GM19455 (cell line): Measurements from ENCODE around the gene CD99L2.

ENCODE experiments used
- ATAC-seq: cut with Tn5 transposase; IDR thresholded peaks from one replicate; pipeline ENCODE4 v1.9.1; 2021; ENCODE audit not compliant: unreplicated experiment

The CD99L2 gene

DNA sequence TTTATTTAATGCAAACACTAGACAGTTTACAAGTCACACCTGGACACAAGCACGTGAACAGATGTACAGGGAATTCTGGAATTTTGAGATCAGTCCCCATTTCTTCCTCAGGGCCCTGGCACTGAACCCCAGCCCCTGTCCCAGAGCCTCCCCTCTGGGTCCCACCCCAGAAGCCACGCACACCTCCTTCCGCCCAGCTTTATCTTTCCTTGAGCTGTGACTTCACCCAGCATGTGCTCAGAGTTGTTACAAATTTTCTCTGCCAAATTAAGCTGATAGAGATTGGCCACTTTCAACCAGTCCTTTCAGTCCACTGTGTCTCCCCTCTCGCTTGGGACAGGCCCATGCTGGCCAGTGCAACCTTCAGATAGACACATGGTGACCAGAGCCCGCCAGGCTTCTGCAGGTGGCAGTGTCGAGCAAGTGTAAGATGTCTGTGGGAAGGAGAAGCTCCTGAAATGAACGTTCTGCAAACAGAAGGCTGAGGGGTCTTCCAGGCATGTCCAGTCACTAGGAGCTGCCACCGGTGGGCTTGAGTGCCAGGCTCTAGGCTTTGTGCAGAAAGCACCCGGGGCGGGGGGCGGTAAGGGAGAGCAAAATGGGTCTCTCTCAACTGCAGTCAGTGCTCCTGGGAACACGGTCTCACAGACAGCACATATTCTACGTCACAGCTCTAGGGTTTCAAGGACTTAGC, 132.0 kb downstream of the CD99L2 start:
- no peak for ATAC-seq

DNA sequence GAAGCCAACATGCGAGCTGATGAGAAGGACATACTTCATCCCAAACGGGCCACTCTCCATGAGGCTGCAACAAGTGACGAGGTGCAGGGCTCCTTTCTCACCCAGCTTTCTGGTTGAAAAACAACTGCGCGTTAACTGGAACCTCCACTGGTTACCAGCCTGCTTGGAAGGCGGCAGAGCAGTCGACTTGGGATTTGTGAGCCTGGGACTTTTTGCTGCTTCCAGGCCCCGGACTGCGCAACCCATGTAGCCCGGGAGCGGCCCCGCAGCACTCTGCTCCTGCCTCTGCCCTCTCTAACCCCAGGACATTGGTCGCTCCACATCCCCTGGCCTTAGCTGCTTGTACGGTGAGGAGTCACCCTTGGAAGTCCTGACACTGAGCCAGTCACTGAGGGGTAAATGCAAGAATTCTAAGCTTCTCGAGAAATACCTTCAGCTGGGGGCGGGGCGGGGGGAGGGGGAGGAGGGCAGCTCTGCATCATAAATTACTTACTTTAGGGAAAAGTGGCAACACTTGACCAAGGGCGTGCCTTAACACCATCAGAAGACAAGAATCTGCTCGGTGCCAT, 132.6 kb downstream of the CD99L2 start:
- no peak for ATAC-seq

DNA sequence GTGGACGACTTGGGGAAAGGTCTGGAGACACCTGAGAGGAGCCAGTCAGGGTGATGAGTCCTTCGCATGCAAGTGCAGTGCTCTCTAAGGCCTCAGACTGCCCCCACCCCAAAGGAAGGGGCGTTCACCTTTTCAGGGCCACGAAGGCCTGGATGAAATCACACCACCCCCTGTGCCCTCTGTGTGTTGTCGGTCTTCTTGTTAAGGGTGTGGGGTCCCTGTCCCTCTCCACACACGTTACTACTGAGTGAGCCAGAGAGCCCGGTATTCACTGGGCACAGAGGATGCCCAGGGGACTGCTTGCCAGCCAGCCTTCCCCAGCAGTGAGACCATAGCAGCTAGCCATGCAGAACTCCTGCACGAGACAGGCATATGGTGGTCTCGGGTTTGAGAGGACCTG, 133.2 kb downstream of the CD99L2 start:
- no peak for ATAC-seq

GRCh38 chrX:150763810-150764209, 134.7 kb downstream of the CD99L2 start:
- no peak for ATAC-seq

DNA sequence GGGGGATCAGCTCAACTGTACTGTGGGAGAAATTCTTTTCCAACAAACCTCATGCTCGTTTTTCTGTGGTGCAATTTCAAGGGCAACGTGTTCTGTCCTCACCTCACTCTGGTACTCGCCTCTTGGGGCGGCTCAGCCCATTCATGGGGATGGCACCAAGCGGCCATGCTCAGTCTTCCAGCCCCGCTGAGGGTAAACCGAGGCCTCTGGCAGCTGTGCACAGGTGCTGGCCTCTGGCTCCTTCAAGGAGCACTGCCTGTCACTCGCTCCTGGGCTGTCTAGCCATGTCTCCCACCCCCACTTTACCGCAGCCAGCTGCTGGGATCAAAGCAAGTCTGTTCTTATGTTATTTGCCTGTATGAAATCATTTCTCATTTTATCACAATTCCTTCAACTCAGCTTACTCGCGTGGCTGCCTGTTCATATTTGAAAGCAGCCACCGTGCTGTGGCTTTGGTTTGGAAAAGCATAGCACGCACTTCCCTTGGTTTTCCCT, 135.1 kb downstream of the CD99L2 start:
- ATAC-seq: no peak

DNA sequence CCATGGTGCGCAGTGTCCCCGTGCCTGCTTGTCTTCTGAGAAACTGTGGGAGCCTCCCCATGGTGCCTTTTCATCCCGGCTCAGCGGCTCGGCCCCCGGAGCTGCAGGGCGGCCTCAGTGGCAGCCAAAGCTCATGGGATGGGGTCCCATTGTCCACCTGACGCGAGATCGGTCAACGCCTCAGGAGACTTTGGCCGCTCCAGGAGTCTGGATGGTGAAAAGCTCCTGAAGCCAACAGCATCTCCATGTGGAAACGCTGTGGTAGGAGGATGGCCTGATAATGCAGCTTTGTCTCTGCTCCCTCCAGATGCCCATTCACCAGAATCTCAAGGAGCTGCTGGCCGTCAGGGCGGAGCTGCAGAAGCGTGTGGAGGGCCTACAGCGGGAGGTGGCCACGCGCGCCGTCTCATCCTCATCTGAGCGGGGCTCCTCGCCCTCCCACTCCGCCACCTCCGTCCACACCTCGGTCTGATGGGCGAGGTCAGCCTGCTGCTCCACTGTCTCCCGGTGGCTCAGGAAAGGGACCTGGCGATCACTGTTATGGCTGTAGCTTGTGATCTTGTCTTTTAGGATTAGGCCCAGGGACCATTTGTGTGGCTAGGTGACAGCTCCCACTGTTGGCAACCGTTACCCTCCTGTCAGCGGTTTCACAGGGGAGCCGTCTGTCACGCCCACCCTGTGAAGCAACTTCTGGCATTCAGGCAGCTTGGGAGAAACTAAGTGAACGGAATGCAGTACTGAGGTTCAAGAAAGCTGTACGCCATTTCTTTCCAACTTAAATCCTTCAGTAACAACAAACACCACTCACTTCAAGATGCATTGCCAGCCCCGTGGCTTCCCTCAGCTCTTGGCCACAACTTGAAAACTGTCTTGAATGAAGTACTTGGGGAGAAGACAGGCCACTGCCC, 136.0 kb downstream of the CD99L2 start:
- ATAC-seq: no peak

- ATAC-seq: no peak
Observed at GRCh38 chrX:150761819-150762216, 136.7 kb downstream of the CD99L2 start.

DNA sequence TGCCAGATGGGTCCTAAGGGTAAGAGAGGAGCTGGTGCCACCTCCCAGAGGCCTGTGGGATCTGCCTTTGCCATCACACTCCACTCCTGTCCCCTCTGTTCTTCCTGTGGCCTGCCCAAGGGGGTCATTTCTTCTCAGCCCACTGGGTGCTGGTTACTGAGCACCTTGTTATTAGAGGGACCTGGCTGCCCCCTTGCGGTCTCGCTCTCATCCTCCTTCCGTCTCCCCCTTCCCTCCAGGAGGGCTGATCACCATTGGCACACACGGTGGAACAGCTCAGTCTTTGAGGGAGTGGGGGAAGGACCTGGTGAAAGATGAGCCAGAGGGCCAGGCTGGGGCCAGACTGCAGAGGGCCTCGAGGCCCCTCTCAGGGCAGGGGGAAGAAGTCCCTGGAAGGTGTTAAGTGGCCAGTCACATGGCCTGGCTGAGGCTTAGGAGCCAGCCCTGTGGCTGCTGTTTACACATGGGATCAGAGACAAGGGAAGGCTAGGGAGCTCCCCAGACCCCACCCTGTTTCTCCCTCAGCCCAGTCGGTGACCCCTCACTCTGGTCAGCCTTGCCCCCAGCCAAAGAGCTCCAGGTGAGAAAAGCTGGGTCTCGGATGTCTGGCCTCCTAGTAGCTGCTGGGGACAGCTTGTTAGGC, 137.2 kb downstream of the CD99L2 start:
- no peak for ATAC-seq

DNA sequence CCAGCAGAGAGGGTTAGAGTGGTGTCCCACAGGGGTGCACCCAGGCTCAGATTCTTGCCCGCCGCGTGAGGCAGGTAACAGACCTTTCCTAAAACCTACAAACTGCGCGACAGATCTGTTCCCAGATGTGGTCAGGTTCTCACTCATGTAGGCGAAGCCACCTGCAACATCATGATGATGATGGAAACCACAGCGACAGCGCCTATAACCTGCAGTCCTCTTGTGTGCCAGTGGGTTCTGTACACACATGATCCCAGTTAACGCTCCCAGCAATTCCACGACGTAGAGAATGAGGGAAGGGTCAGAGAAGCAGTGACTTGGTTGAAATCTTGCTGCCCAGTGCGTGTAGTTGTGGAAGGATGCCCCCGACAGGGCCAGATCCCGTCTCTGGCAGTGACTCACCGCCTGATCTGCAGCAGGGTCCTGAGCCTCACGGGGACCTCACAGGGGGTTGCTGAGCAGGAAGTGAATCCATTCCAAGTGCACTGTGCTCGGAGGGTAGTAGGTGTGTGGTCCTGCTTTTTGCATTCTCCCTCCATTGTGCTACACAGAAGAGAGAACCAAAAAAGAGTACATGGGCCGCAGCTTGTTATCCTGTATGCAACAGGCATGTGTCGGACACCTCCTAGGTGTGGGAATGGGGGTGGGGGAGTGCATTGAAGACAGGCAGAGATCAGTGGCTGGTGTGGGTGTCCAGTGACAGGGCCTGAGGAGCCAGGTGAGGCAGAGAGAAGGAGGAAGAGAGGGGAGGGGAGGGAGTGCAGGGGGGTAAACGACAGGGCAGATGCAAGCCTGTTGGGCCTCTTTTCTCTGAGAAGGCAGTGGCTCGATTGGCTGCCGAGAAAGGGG, 138.7 kb downstream of the CD99L2 start:
- no peak for ATAC-seq

DNA sequence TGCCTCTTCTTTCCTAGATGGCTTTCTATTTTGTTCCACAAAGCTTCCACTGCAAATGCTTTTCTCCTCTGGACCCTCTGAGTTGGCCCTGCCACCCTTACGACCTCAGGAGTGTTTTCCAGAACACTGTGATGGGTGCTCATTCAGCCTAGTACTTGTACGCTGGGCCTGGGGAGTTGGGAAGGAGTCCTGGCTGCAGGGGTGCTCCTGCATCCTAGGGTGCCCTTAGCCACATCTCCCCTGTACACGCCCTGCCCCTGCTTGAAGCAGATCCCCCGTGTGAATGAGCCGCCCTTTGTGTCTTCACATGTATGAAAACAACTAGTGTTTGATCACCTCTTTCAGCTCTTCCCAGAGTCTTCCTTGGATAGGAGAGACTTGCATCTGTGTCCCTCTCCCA, 141.1 kb downstream of the CD99L2 start:
- ATAC-seq: no peak

DNA sequence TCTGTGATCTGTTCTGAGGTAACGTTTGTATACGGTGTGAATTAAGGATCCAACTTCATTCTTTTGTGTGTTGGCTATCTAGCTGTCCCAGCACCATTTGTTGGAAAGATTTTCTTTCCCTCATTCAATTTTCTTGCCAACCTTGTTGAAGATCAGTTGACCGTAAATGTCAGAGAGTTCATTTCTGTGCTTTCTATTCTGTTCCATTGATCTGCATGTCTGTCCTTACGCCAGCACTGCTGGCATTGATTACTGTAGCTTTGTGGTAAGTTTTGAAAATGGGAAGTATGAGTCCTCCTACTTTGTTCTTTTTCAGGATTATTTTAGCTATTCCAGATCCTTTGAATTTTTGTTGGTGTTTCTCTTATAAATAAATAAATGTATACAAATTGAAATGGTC, 144.5 kb downstream of the CD99L2 start:
- ATAC-seq: no peak

GRCh38 chrX:150753357-150753756, 145.1 kb downstream of the CD99L2 start:
- ATAC-seq: no peak

DNA sequence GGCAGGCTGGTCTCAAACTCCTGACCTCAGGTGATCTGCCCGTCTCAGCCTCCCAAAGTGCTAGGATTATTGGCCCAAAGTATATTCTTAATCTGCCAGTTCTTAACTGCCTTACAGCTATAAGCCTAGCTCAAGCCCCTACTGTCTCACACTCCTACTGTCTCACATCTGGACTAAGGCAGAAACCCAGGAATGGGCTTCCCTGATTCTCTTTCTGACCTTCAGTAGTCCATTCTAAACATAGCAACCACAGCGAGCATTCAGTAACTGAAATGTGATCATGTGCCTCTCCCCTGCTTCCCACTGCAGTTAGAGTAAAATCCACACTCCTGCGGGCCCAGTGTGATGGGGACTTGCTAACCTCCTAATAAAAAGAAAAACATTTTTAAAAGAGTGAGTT, 146.3 kb downstream of the CD99L2 start:
- ATAC-seq: no peak

GRCh38 chrX:150736475-150736874, 162.0 kb downstream of the CD99L2 start:
- no peak for ATAC-seq

DNA sequence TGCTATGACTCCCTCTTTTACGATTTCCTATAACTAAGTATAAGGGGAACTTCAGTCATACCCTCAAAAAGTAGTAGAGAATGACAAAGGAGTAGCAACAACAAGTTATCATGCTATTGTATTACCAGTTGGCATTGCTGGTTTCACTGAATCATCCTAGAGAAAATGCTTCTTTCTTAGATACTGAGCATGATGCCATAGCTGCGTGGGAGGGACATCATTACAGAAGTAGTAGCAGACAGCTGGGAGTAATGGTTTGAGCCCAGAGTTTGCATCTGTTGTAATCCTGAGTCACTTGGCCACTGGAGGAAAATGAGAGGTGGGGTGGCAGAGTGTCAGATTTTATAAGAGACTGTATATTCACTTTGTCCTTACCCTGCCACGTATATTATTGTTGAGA, 166.7 kb downstream of the CD99L2 start:
- no peak for ATAC-seq

DNA sequence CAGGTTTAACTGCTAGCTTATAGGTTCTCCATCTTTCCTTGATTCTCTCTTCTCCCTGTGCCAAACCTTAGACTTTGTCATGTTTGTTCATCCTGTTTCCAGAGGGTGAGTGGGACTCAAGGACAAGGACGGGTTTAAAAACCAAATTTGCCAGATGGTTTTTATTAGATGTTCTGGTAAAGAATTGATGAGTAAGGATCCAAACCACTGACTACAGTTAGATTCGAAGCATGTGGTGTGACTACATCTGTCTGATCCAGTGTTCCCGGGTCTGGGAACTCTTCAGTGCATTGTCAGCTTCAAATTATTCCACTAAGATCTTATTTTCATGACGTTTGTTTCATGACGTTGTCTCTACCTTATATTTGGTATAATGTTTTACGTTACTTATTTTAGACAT, 167.7 kb downstream of the CD99L2 start:
- no peak for ATAC-seq

DNA sequence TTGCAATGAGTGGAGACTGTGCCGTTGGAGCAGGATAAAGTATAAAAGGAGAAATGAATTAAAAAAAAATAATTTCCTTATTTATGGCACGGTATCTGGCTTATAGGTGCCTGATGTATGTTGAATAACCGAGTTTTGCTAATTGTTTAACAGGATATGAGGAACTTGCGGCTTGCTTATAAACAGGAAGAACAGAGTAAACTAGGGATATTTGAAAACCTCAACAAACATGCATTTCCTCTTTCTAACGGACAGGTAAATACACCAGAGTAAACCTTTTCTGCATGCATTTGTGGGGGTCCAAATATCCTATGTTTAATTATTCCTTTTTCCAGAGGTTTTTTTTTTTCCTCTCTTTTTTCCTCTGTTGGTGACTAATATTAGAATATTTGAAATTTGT, 168.5 kb downstream of the CD99L2 start:
- no peak for ATAC-seq

- ATAC-seq: no peak
Observed at GRCh38 chrX:150719621-150720020, 178.8 kb downstream of the CD99L2 start.
